Hematopoietic multipotent progenitor cell treated with erythropoietin and hydrocortisone succinate and interleukin-3 and kit ligand, for 17 days (in vitro differentiated cells): ENCODE measurements around the gene IL18RAP.

Source experiments
- DNase-seq: peaks from one replicate; pipeline ENCODE4 v3.0.0-alpha.2; 2015; ENCODE audit warnings: low spot score

Gene IL18RAP, protein sequence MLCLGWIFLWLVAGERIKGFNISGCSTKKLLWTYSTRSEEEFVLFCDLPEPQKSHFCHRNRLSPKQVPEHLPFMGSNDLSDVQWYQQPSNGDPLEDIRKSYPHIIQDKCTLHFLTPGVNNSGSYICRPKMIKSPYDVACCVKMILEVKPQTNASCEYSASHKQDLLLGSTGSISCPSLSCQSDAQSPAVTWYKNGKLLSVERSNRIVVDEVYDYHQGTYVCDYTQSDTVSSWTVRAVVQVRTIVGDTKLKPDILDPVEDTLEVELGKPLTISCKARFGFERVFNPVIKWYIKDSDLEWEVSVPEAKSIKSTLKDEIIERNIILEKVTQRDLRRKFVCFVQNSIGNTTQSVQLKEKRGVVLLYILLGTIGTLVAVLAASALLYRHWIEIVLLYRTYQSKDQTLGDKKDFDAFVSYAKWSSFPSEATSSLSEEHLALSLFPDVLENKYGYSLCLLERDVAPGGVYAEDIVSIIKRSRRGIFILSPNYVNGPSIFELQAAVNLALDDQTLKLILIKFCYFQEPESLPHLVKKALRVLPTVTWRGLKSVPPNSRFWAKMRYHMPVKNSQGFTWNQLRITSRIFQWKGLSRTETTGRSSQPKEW

GRCh38 chr2:102422910-102423309, at the start of gene IL18RAP:
IL18RAP (plus strand) TSS chr2:102423160; CDS start chr2:102423278, 118 bp downstream.
- DNase-seq, result no peak

GRCh38 chr2:102376052-102376591, 46.8 kb upstream of the IL18RAP start:
- DNase-seq, result no peak

- DNase-seq, result no peak
These were observed 39.2 kb upstream of the IL18RAP start for GRCh38 chr2:102383722-102384121.

DNA sequence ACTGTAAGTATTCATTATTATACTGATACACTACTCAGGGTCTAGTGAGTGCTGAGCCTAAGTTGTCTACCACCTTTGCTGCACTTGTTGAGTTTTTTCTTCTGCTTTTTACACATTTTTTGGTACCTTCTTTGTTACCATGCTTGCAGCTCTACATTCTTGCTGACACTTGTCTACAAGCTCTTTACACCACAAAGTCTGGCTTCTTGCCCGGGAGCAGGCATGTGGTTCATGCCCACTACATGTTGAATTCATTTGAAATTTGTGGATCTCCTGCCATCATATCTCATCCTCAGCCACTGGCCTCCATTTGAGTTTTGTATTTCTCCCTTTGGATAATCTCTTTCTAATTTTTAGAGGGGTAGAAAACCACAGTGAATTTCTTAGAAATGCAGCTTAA, 37.4 kb upstream of the IL18RAP start:
- DNase-seq, result no peak

DNA sequence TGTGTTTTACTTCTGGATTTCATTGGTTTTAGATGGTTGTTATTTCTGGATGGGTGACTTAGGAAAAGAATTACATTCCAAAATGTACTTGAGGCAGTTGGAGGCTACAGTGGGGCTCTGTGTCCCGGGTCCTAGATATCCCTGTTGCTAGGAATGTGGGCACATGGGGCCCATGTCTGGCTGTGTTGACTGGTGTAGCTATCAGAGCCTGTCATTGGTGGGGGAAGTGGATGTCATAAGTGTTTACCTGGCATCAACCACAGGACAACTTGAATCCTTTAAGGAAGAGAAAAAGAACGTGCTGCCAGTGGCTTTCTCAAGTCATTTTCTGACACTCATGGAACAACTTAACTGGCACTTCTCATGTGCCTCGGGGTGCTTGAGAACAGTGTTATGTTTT, 37.0 kb upstream of the IL18RAP start:
- no peak for DNase-seq

- no peak for DNase-seq
These were observed 36.0 kb upstream of the IL18RAP start for GRCh38 chr2:102386867-102387541.

DNA sequence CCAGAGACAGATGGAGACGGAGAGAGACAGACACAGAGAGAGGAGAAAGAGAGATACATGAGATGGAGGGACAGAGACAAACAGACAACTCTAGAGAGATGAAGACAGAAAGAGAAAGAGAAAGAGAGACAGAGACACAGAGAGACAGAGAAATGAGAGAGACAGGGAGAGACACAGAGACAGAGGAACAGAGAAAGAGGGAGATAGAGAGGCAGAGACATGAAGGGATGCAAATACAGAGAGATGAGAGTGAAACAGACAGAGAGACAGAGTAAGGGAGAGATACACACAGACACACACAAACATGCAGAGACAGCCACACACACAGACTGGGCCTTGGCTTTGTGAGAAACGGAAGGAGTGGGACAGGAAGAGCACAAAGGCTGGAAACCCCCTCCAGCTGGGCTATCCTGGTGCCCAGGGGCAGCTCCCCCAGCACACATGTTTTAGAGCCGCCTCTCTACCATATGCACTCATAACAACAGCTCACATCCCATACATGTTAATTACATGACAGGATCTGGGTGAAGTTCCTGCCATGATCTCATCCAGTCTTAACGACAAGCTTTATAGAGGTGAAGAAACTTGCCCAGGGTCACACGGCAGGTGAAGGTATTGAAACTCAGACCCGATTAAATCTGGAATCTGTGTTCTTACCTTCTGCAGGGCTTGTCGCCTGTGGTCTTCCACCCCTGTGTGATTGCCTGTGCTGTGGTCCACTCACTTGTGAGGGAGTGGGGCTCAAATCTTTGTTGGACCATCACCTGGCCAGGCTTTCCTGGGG, 35.0 kb upstream of the IL18RAP start:
- DNase-seq, result no peak

DNA sequence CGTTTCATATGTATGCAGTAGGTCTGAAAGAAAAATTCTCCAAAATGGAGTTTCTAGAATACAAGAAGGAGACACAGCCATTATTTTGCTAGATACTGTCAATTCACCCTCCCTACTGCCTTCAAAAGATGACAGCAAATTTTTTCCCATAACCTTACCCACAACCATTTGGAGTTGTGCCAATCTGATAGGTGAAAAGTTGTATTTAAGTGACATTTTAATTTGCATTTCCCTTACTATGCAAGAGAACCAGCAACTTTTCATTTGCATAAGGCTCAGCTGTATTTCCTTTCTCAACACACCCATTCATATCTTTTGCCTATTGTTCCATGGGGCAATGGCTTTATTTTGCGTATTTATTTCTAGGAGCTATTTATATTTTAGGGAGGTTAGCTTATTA, 31.4 kb upstream of the IL18RAP start:
- DNase-seq, result no peak

GRCh38 chr2:102392096-102392495, 30.9 kb upstream of the IL18RAP start:
- DNase-seq, result no peak

GRCh38 chr2:102392942-102393341, 30.0 kb upstream of the IL18RAP start:
- no peak for DNase-seq

- DNase-seq, result no peak
These were observed 26.9 kb upstream of the IL18RAP start for GRCh38 chr2:102396012-102396411.

DNA sequence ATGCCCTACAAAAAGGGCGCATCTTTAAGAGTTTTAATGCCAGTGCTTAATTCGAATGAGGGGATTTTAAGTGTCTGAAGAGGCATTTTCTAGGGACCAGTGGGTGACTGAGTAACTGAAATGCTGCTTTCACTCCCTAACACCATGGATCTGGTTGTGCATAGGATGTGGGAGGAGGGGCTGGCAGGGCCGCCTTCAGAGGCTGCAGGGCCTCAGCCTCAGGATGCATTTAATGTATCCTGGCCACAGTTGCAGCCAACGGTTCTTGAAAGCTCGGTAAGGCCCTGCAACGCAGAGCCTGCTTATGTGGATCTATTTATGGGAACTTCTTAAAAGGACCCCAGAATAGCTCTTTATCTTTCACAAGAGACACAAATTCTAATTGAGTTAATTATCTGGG, 25.8 kb upstream of the IL18RAP start:
- DNase-seq, result no peak

- DNase-seq, result no peak
These were observed 23.3 kb upstream of the IL18RAP start for GRCh38 chr2:102399499-102400141.

DNA sequence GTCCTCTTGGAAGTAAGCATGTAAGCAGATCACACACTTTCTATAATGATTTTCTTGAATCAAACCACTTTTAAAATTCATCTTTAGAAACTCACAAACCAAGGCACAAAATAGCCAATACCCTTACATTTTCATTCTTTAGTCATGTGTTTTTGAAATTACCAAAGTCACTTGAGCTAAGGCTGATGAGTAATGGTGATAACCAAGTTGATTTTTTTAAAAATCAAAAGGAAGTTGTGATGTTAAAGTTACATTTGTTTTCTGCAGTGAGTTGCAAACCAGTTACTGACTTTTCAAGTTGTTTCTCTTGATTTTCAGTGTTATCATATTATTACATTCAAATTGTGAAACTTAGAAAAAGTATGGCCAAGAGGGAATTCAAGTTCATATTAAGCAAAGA, 21.5 kb upstream of the IL18RAP start:
- no peak for DNase-seq

GRCh38 chr2:102401865-102402264, 21.1 kb upstream of the IL18RAP start:
- no peak for DNase-seq

DNA sequence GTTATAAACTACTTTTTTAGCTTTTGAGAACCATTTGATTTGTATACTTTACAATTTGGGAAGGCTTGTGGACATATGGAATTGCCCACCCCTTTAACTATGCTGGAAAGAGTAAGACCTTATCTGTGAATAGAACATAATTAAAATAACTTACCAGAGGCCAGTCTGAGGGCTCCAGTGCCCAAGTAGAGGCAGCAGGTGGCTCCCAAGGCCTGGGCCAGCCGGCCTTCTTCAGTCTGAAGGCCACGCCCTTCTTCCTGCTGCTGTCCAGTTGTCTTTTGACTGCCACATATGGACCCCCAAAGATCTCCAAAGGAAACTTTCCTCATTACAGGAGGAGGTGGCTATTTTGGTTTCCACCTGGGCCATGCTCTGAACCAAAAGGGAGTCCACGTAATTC, 12.0 kb upstream of the IL18RAP start:
- no peak for DNase-seq

GRCh38 chr2:102412199-102412598, 10.8 kb upstream of the IL18RAP start:
- DNase-seq, result no peak

DNA sequence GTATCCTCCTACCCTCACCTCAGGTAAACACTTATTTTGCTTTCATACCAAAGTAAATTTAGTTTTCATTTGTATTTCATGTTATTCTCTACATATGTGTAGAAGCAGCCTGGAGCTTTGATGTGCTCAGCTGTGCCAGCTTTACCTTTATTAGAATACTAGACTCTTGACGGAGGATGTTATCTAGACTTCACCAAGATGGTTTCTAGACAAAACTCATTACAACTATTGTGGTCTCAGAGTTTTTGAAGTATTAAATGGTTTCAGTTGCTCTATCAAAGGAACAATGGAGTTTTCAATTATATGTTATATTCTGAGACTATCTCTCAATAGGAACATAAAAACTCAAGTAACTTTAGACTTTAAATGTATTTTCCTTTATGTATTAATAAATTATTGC, 5.0 kb upstream of the IL18RAP start:
- no peak for DNase-seq

GRCh38 chr2:102418421-102418961, 4.5 kb upstream of the IL18RAP start:
- no peak for DNase-seq

GRCh38 chr2:102420290-102420689, 2.7 kb upstream of the IL18RAP start:
- no peak for DNase-seq
